Spleen (tissue), 7 donors: ENCODE measurements around the gene COPG2.

Experiments
- CTCF ChIP-seq, 11 experiments: fragments of 200-600 bp in 7 of 11; fragments of 450-650 bp in 4 of 11; sonication (generic) in 4 of 11; IDR thresholded peaks in 8 of 11; conservative IDR thresholded peaks in 3 of 11; 1 replicate in 7 of 11; 2 replicates in 4 of 11; pipeline versions ENCODE4 v1.4.0 to v1.8.0; 2016 to 2021; ENCODE audit warnings: antibody characterized with exemption in 11 of 11, inconsistent platforms in 4 of 11, mild to moderate bottlenecking in 1 of 11
- POLR2A ChIP-seq, 3 donors: fragments of 450-650 bp; IDR thresholded peaks; one replicate each; pipeline ENCODE4 v1.5.1; 2017; ENCODE audit warnings: antibody characterized with exemption in 3 of 3, mild to moderate bottlenecking in 1 of 3
- POLR2AphosphoS5 ChIP-seq, 3 donors: sonication (generic); formaldehyde crosslinking; IDR thresholded peaks; one replicate each; pipeline ENCODE4 v1.5.1; 2017; ENCODE audit warnings: antibody characterized with exemption in 3 of 3
- donor health status: DM: no; HTN: no; CAD: no; lungs with moderate emphysema.
- donor health status: DM: no; HTN: no; CAD: no.
- donor health status: DM: no; HTN: no; CAD: no.

GRCh38 chr7:130606161-130606560, 62.4 kb downstream of the COPG2 start:
- TF ChIP-seq CTCF (IDR thresholded peaks at IDR 0.05 in 8 of 11, conservative IDR thresholded peaks at IDR 0.05 in 3 of 11) (no peak), POLR2A (IDR thresholded peaks at IDR 0.05) (no peak), POLR2AphosphoS5 (IDR thresholded peaks at IDR 0.05) (no peak)
